ENCODE measurements around the gene SOHLH1.

The SOHLH1 gene

GRCh38 chr9:135724186-135724787 lies 25.0 kb upstream of the SOHLH1 start:
- Histone ChIP-seq H3K27me3 (ENCODE audit: insufficient read depth, low read length, poor library complexity) (no peaks in the 10 kb centered on the region), H3K27ac (ENCODE audit: low read length) (no peak overlapping the region), H3K36me3 (ENCODE audit: insufficient read depth, low read length) (no peaks in the 10 kb centered on the region), H3K4me2 (ENCODE audit: insufficient read depth, low read length) (no peak overlapping the region), H3K79me2 (ENCODE audit: insufficient read depth, low read length) (no peaks in the 10 kb centered on the region), H2AFZ (ENCODE audit: low read depth, low read length) (no peak overlapping the region), H4K20me1 (ENCODE audit: insufficient read depth, low read length) (no peaks in the 10 kb centered on the region), H3K9me3 (ENCODE audit: insufficient read depth, low read length, severe bottlenecking) (no peaks in the 10 kb centered on the region), H3K9ac (ENCODE audit: low read depth, low read length) (no peak overlapping the region), H3K4me3 (ENCODE audit: low read depth in 1 of 2, low read length in 2 of 2) (no peak overlapping the region), H3K4me1 (ENCODE audit: insufficient read depth, low read length) (no peaks in the 10 kb centered on the region)
- TF ChIP-seq CTCF (IDR thresholded peaks at IDR 0.05; ENCODE audit: borderline replicate concordance, extremely low read depth, low read length, poor library complexity, severe bottlenecking) (no peak), EZH2 (IDR thresholded peaks at IDR 0.05; ENCODE audit: borderline replicate concordance, low read depth, low read length, severe bottlenecking) (no peak)
- DNase-seq (no peak), ATAC-seq (ENCODE audit: insufficient read depth, low read depth) (no peak)

DNA sequence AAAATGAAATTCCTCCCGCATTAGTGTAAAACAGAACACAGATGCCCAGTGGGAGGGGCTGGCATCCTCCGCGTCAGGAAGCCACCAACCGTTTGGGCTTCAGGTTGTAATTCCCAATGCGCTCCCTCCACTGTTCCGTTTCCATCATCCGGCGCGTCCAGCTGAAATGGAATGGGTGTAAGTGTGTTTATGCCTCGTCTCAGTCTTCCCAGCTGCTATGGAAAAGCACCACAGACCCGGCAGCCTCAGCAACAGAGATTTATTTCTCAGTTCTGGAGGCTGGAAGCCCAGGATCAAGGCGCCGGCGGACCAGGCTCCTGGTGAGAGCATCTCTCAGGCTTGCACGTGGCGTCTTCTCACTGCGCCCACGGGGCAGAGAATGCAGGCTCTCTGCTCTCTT lies 23.1 kb upstream of the SOHLH1 start:
- Histone ChIP-seq H3K4me2 (ENCODE audit: insufficient read depth, low read length) (no peak overlapping the region), H3K27me3 (ENCODE audit: insufficient read depth, low read length, poor library complexity) (no peaks in the 10 kb centered on the region), H3K4me3 (ENCODE audit: low read depth in 1 of 2, low read length in 2 of 2) (no peak overlapping the region), H2AFZ (ENCODE audit: low read depth, low read length) (no peak overlapping the region), H3K79me2 (ENCODE audit: insufficient read depth, low read length) (no peaks in the 10 kb centered on the region), H3K9ac (ENCODE audit: low read depth, low read length) (no peak overlapping the region), H3K36me3 (ENCODE audit: insufficient read depth, low read length) (no peaks in the 10 kb centered on the region), H3K4me1 (ENCODE audit: insufficient read depth, low read length) (no peaks in the 10 kb centered on the region), H3K27ac (ENCODE audit: low read length) (no peak overlapping the region), H4K20me1 (ENCODE audit: insufficient read depth, low read length) (no peaks in the 10 kb centered on the region; the same call in 1 of the 2 replicates), H3K9me3 (ENCODE audit: insufficient read depth, low read length, severe bottlenecking) (no peaks in the 10 kb centered on the region)
- ATAC-seq (ENCODE audit: insufficient read depth, low read depth) = no peak
- no peak for TF ChIP-seq CTCF (IDR thresholded peaks at IDR 0.05; ENCODE audit: borderline replicate concordance, extremely low read depth, low read length, poor library complexity, severe bottlenecking)
- TF ChIP-seq EZH2 (IDR thresholded peaks at IDR 0.05; ENCODE audit: borderline replicate concordance, low read depth, low read length, severe bottlenecking) = no peak
- DNase-seq = no peak

DNA sequence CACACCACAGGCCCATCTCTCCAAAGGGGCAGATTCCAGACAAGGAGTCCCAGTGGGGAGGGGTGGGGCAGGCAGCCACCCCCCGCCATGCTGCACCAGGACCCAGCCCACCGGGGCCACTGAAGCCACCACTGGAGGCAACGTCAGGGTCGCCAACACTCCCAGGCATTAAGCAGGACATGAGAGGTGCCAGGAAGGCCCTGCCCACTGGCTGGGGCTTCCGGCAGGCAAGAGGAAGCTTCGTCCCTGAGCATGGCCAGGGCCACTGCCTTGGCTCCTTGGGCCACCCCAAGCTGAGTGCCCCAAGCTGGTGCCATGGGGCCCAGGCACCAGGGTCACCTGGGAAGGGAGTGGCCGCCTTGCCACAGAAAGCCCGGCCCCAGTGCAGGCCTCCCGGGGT lies 20.2 kb upstream of the SOHLH1 start:
- Histone ChIP-seq H3K36me3 (ENCODE audit: insufficient read depth, low read length) (no peaks in the 10 kb centered on the region), H3K79me2 (ENCODE audit: insufficient read depth, low read length) (no peaks in the 10 kb centered on the region), H3K27ac (ENCODE audit: low read length) (no peak overlapping the region), H2AFZ (ENCODE audit: low read depth, low read length) (no peak overlapping the region), H3K27me3 (ENCODE audit: insufficient read depth, low read length, poor library complexity) (no peaks in the 10 kb centered on the region), H3K4me1 (ENCODE audit: insufficient read depth, low read length) (no peaks in the 10 kb centered on the region), H3K9ac (ENCODE audit: low read depth, low read length) (no peak overlapping the region), H3K9me3 (ENCODE audit: insufficient read depth, low read length, severe bottlenecking) (no peaks in the 10 kb centered on the region), H3K4me2 (ENCODE audit: insufficient read depth, low read length) (no peak overlapping the region), H3K4me3 (ENCODE audit: low read depth in 1 of 2, low read length in 2 of 2) (no peak overlapping the region), H4K20me1 (ENCODE audit: insufficient read depth, low read length) (peaks cover 5% of the 10 kb centered on the region; the same call in 1 of the 2 replicates)
- DNase-seq (no peak), ATAC-seq (ENCODE audit: insufficient read depth, low read depth) (no peak)
- TF ChIP-seq EZH2 (IDR thresholded peaks at IDR 0.05; ENCODE audit: borderline replicate concordance, low read depth, low read length, severe bottlenecking) (no peak), CTCF (IDR thresholded peaks at IDR 0.05; ENCODE audit: borderline replicate concordance, extremely low read depth, low read length, poor library complexity, severe bottlenecking) (no peak)

Measured in DND-41 (cell line).